ENCODE measurements around the gene MCOLN2.
"Not testable (repeated sequence)": the region's sequence is repeated elsewhere in the genome, so short reads cannot be mapped to it uniquely, and the experiment has no call there.

Gene MCOLN2

DNA sequence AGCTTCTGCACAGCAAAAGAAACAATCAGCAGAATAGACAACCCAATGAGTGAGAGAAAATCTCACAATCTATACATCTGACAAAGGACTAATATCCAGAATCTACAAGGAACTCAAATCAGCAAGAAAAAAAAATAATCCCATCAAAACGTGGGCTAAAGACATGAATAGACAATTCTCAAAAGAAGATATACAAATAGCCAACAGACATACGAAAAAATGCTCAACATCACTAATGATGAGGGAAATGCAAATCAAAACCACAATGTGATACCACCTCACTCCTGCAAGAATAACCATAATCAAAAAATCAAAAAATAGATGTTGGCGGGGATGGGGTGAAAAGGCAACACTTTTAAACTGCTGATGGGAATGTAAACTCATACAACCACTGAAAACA, 10.4 kb downstream of the MCOLN2 start:
- DNase-seq (ENCODE audit: low read depth in 2 of 3, low spot score in 2 of 3): not testable (repeated sequence)

DNA sequence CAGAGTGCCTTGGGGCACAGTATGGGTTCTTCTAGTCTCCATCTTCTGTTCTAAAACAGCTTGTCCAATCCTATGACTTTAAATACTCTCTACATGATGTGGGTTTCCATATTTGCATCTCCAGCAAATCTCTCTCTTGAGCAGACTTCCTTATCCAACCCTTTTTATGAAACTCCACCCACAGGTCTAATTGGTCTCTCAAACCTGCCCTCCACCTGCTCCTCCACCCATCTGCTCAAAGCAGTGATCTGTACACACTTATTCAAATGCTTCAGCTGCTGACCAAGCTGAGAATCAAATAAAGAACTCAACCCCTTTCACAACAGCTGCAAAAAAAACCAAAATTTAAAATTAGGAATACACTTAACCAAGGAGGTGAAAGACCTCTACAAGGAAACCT, 11.5 kb downstream of the MCOLN2 start:
- no peak for DNase-seq (ENCODE audit: low read depth in 2 of 3, low spot score in 2 of 3)

- no peak for DNase-seq (ENCODE audit: low read depth in 2 of 3, low spot score in 2 of 3)
Observed at GRCh38 chr1:84982395-84982794, 14.5 kb downstream of the MCOLN2 start.

DNA sequence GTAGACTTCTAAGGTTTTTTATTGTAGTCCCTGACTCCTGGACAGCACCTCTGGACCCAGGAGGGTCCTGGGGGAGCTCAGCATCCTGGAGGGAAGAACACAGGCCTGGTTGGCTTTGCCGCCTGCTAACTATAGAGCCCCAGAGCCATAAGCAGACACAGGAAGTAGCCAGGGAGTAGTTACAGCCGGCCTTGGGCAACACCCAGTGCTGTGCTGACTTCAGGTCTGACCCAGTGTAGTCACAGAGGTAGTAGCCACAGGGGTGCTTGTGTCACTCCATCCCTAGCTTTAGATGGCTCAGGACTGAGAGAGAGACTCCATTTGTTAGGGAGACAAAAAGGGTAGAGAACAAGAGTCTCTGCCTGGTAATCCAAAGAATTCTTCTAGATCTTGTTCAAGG, 21.9 kb downstream of the MCOLN2 start:
- DNase-seq (ENCODE audit: low read depth in 2 of 3, low spot score in 2 of 3): no peak

GRCh38 chr1:84973498-84974334, 23.2 kb downstream of the MCOLN2 start:
- no peak for DNase-seq (ENCODE audit: low read depth in 2 of 3, low spot score in 2 of 3)

GRCh38 chr1:84972377-84972987, 24.4 kb downstream of the MCOLN2 start:
- no peak for DNase-seq (ENCODE audit: low read depth in 2 of 3, low spot score in 2 of 3)

DNA sequence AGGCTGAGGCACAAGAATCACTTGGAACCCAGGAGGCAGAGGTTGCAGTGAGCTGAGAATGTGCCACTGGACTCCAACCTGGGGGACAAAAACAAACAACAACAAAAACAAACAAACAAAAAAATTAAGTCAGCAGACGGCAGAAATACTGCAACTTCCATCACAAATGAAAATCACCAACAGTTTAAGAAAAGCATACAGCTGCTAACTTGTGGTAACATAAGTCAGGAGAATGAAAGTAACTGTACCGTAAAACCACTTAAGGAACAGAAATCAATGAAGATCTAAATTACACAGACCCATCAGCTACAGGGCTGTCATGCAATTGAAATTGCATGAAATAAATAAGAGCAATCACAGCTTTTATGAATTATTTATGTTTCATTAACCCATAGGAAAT, 25.0 kb downstream of the MCOLN2 start:
- no peak for DNase-seq (ENCODE audit: low read depth in 2 of 3, low spot score in 2 of 3)

DNA sequence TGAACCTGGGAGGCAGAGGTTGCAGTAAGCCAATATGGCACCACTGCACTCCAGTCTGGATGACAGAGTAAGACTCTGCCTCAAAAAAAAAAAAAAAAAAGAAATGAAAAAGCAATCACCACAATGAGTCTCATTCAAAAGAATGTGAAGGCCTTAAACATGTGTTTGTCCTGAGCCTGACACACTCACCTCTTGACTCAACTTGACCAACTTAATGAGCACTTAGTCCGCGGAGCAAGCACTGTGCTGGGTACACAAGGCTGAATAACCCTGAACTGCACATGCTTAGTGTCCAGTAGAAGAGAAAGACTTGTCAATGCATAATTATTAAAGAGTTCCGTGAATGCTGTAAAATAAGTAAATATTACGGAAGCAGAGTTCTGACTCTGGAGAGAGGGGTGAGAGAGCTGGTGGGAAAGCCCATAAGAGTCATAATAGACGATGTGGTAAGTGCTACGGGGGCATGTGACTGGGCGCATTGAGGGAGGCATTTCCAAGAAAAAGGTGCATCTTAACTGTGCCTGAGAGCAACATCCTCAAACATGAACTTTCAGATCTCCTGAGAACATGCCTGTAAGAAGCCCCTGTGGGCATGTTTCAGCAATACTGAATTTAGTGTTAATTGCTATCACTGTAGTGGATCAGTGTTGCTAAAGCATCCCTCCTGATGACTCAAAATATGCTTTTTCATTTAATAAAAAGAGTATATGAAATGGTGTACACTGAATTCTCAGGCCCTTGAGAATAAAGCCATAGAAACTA, 27.2 kb downstream of the MCOLN2 start:
- DNase-seq (ENCODE audit: low read depth in 2 of 3, low spot score in 2 of 3): no peak

DNA sequence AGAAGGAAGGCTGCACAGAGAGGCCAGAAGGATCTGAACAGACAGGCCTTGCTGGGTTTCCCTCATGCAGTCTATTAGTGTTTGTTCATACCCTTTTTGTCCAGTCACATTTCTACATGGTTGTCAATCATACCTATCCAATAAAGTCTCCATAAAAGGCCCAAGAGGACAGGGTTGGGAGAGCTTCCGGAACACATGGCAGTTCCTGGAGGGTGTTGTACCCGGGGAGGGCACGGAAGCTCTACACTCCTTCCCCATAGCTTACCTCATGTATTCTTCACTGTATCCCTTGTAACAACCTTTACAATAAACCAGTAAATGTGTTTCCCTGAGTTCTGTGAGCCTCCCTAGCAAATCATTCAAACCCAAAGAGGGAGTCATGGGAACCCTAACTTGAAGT, 28.0 kb downstream of the MCOLN2 start:
- DNase-seq (ENCODE audit: low read depth in 2 of 3, low spot score in 2 of 3): no peak

GRCh38 chr1:84968101-84968500, 28.8 kb downstream of the MCOLN2 start:
- no peak for DNase-seq (ENCODE audit: low read depth in 2 of 3, low spot score in 2 of 3)

DNA sequence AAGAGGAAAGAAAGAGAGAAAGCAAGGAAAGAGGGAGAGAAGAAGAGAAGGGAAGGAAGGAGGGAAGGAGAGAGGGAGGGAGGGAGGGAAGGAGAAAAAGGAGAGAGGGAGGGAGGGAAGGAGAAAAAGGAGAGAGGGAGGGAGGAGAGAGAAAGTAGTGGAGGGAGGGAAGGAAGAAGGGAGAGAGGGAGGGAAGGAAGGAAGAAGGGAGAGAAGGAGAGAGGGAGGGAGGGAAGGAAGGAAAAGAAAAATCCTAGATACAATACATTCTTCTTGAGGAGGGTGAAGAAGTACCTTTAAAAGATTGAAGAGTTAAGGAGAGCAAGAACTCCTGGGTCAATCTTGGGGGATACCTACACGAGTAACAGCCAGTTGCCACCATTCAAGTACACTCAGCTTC, 29.2 kb downstream of the MCOLN2 start:
- DNase-seq (ENCODE audit: low read depth in 2 of 3, low spot score in 2 of 3): no peak

- DNase-seq (ENCODE audit: low read depth in 2 of 3, low spot score in 2 of 3): no peak
Observed at GRCh38 chr1:84963021-84963420, 33.9 kb downstream of the MCOLN2 start.

GRCh38 chr1:84961316-84961715, 35.6 kb downstream of the MCOLN2 start:
- no peak for DNase-seq (ENCODE audit: low read depth in 2 of 3, low spot score in 2 of 3)

- DNase-seq (ENCODE audit: low read depth in 2 of 3, low spot score in 2 of 3): no peak
Observed at GRCh38 chr1:84960371-84960770, 36.5 kb downstream of the MCOLN2 start.

DNA sequence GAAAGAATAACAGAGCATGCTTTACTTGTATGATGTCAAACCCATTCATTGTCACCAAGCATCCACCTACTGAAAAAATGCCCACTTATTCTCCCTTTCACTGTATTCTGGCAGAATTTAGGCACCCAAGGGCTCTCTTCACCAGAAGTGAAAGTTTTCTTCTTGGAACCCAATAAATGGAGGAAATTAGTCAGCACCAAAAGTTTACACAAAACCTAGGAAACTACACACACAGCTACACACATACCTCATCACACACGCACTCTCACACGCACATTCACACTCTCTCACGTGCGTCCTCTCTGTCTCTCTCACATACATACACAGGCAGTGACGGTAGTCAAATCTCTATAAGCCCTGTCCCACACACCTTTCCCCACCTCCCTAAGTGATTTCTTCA, 37.6 kb downstream of the MCOLN2 start:
- no peak for DNase-seq (ENCODE audit: low read depth in 2 of 3, low spot score in 2 of 3)

DNA sequence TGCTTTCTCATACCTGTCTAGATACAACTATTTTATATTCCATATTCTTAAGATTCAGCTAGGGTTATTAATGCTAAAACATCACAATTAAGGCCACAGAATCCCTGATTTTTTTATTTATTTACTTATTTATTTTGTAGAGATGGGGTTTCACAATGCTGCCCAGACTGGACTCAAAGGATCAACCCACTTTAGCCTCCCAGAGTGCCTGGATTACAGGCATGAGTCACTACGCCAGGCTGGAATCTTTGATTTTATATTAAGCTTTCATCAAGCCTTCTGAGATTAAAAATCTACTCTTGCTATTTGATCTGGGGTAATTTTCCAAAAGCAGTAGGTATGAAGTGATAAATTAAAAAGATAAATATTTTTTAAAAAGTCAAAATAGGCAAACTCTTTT, 38.9 kb downstream of the MCOLN2 start:
- no peak for DNase-seq (ENCODE audit: low read depth in 2 of 3, low spot score in 2 of 3)

DNA sequence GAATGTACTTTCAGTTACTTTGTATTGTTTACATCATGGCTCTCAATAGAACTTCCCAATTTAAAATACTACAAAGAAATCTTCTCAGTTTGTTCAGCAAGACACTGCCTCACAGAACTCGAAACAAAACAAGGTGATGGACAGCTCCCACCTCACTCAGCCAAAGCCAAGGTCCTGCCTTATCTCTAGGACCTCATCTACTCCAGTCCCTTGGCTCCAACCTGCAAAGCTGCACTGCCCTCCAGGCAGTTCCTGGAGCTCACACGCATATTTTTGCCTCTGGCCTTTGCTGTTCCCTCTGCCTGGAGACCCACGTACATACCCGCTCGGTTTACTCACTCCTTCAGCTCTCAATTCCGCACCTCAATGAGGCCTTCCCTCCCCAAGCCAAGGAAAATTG, 40.3 kb downstream of the MCOLN2 start:
- no peak for DNase-seq (ENCODE audit: low read depth in 2 of 3, low spot score in 2 of 3)

- DNase-seq (ENCODE audit: low read depth in 2 of 3, low spot score in 2 of 3): no peak
Observed at GRCh38 chr1:84956097-84956496, 40.8 kb downstream of the MCOLN2 start.

DNA sequence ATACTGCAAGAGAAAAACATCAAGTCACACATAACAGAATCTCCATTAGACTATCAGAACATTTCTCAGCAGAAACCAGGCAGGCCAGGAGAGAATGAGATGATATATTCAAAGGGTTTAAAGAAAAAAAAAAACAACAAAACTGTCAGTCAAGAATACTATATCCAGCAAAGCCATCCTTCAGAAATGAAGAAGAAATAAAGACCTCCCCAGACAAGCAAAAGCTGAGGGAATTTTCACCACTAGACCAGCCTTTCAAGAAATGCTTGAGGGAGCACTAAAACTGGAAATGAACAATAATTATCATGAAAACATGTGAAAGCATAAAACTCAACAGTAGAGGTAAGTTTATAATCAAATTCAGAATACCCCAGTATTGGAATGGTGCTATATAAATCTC, 47.2 kb downstream of the MCOLN2 start:
- DNase-seq (ENCODE audit: low read depth in 2 of 3, low spot score in 2 of 3): no peak

DNA sequence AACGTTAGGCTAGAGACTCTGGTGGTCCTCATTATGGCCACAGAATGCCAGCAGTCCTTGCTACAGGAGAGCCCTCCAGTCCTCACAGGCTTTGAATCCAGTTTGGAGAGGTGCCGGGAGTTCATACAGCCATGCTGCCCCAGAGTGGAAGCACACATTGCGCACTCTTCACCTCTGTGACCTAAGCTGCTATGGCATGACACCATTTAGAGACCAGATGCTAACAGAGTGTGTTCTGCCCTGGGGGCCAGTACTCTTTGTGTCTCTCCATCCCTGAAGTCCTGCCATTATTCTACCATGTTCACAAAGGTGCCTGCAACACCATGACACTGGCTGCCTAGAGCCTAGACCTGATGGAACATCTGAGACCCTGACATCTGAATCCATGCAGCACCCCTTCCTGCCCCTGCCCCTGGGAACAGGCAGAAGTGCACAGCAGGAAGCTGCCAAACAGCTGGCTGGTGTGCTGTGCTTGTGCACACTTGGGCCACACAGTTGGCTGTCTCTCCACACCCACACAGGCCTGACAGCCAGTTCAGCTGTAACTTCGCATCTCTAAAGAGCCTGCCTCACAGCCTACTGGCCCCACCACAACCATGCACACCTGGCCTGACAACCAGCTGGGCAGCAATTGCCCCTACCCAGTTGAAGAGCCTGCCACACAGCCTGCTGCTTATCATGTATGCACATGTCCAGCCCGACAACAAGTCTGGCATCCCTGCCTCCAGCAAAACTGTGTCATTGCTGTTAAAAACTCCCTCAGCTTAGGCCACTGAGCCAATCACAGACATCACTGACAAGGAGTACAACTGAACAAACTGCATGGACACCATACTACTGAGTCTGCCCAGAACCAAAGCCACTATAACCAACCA, 49.1 kb downstream of the MCOLN2 start:
- DNase-seq (ENCODE audit: low read depth in 2 of 3, low spot score in 2 of 3): no peak

GRCh38 chr1:84946631-84947030, 50.3 kb downstream of the MCOLN2 start:
- no peak for DNase-seq (ENCODE audit: low read depth in 2 of 3, low spot score in 2 of 3)

Data from activated CD8-positive, alpha-beta memory T cell treated with anti-CD3 and anti-CD28 coated beads for 48 hours (primary cell).